ENCODE data around the gene TEC. TPM values are rescaled to one million over a fixed set of nuclear protein-coding genes. Genes with fewer than 3 reads are reported as not detected.
A peak's percentile ranks its signal among the peaks of the same experiment; 100 is the strongest.
"Not testable (repeated sequence)": the region's sequence is repeated elsewhere in the genome, so short reads cannot be mapped to it uniquely, and the experiment has no call there.

The TEC gene
- 1 to 10 TPM in 1 of 3 donors, under 1 TPM in 2; 0.82 to 1.4 (median 0.83) TPM for total RNA-seq

GRCh38 chr4:48268956-48269860, at the start of gene TEC:
Gene TEC, minus strand, starts transcription at chr4:48269838. Its CDS starts 41,224 bp downstream, at chr4:48228614.
- H3K36me3 Mint-ChIP-seq (ENCODE audit: insufficient read depth), result no peaks in the 10 kb centered on the region
- H3K9me3 Mint-ChIP-seq, result no peaks in the 10 kb centered on the region
- H3K4me3 Mint-ChIP-seq, result peak within 1 kb of the TSS; percentile 90
- peak; percentile 20 to 44 for ATAC-seq
- peaks cover 15% of the 10 kb centered on the region for H3K4me1 Mint-ChIP-seq (ENCODE audit: low read depth)
- no peaks in the 10 kb centered on the region for H3K27me3 Mint-ChIP-seq (ENCODE audit: low read depth)
- DNase-seq, result peak; percentile 32

- Mint-ChIP-seq H3K4me3 (no peak overlapping the region), H3K4me1 (ENCODE audit: low read depth) (no peaks in the 10 kb centered on the region), H3K9me3 (no peaks in the 10 kb centered on the region), H3K36me3 (ENCODE audit: insufficient read depth) (no peaks in the 10 kb centered on the region), H3K27me3 (ENCODE audit: low read depth) (no peaks in the 10 kb centered on the region)
- DNase-seq (no peak), ATAC-seq (peak in 1 of 2 donors; percentile 40)
These were observed 46.3 kb upstream of the TEC start for GRCh38 chr4:48315728-48316630.

- not testable (repeated sequence) for H3K4me3 Mint-ChIP-seq; DNase-seq; ATAC-seq; H3K4me1 Mint-ChIP-seq (ENCODE audit: low read depth); H3K9me3 Mint-ChIP-seq; H3K27me3 Mint-ChIP-seq (ENCODE audit: low read depth); H3K36me3 Mint-ChIP-seq (ENCODE audit: insufficient read depth)
These were observed 45.1 kb upstream of the TEC start for GRCh38 chr4:48314746-48315145.

GRCh38 chr4:48311896-48312295, 42.3 kb upstream of the TEC start:
- Mint-ChIP-seq H3K36me3 (ENCODE audit: insufficient read depth) (no peaks in the 10 kb centered on the region), H3K4me3 (no peak overlapping the region), H3K27me3 (ENCODE audit: low read depth) (peaks cover 3% of the 10 kb centered on the region), H3K4me1 (ENCODE audit: low read depth) (no peaks in the 10 kb centered on the region), H3K9me3 (no peaks in the 10 kb centered on the region)
- ATAC-seq (no peak), DNase-seq (no peak)

- Mint-ChIP-seq H3K27me3 (ENCODE audit: low read depth) (peaks cover 3% of the 10 kb centered on the region), H3K4me1 (ENCODE audit: low read depth) (no peaks in the 10 kb centered on the region), H3K36me3 (ENCODE audit: insufficient read depth) (no peaks in the 10 kb centered on the region), H3K4me3 (no peak overlapping the region), H3K9me3 (no peaks in the 10 kb centered on the region)
- ATAC-seq (no peak), DNase-seq (no peak)
These were observed 39.3 kb upstream of the TEC start for GRCh38 chr4:48308901-48309300.

GRCh38 chr4:48307528-48307927, 37.9 kb upstream of the TEC start:
- Mint-ChIP-seq H3K36me3 (ENCODE audit: insufficient read depth) (no peaks in the 10 kb centered on the region), H3K4me1 (ENCODE audit: low read depth) (no peaks in the 10 kb centered on the region), H3K9me3 (no peaks in the 10 kb centered on the region), H3K4me3 (no peak overlapping the region), H3K27me3 (ENCODE audit: low read depth) (peaks cover 3% of the 10 kb centered on the region)
- no peak for DNase-seq
- no peak for ATAC-seq

GRCh38 chr4:48305508-48305907, 35.9 kb upstream of the TEC start:
- no peaks in the 10 kb centered on the region for H3K4me1 Mint-ChIP-seq (ENCODE audit: low read depth)
- no peaks in the 10 kb centered on the region for H3K9me3 Mint-ChIP-seq
- H3K27me3 Mint-ChIP-seq (ENCODE audit: low read depth), result peaks cover 3% of the 10 kb centered on the region
- no peak overlapping the region for H3K4me3 Mint-ChIP-seq
- ATAC-seq, result no peak
- H3K36me3 Mint-ChIP-seq (ENCODE audit: insufficient read depth), result no peaks in the 10 kb centered on the region
- DNase-seq, result no peak

- DNase-seq (no peak), ATAC-seq (no peak)
- Mint-ChIP-seq H3K27me3 (ENCODE audit: low read depth) (no peaks in the 10 kb centered on the region), H3K4me1 (ENCODE audit: low read depth) (peaks cover 9% of the 10 kb centered on the region), H3K4me3 (no peak overlapping the region), H3K36me3 (ENCODE audit: insufficient read depth) (no peaks in the 10 kb centered on the region), H3K9me3 (no peaks in the 10 kb centered on the region)
These were observed 30.4 kb upstream of the TEC start for GRCh38 chr4:48300004-48300403.

- H3K4me1 Mint-ChIP-seq (ENCODE audit: low read depth), result peaks cover 9% of the 10 kb centered on the region
- no peak for ATAC-seq
- no peaks in the 10 kb centered on the region for H3K36me3 Mint-ChIP-seq (ENCODE audit: insufficient read depth)
- no peak overlapping the region for H3K4me3 Mint-ChIP-seq
- H3K9me3 Mint-ChIP-seq, result no peaks in the 10 kb centered on the region
- no peak for DNase-seq
- H3K27me3 Mint-ChIP-seq (ENCODE audit: low read depth), result no peaks in the 10 kb centered on the region
These were observed 29.9 kb upstream of the TEC start for GRCh38 chr4:48299560-48299959.

GRCh38 chr4:48297256-48297846, 27.7 kb upstream of the TEC start:
- ATAC-seq, result no peak
- no peaks in the 10 kb centered on the region for H3K9me3 Mint-ChIP-seq

GRCh38 chr4:48296365-48296764, 26.7 kb upstream of the TEC start:
- Mint-ChIP-seq H3K27me3 (ENCODE audit: low read depth) (peaks cover 3% of the 10 kb centered on the region), H3K4me3 (peak overlapping the region; percentile 20), H3K4me1 (ENCODE audit: low read depth) (peaks cover 9% of the 10 kb centered on the region), H3K36me3 (ENCODE audit: insufficient read depth) (no peaks in the 10 kb centered on the region), H3K9me3 (no peaks in the 10 kb centered on the region)
- DNase-seq (no peak), ATAC-seq (peak in 1 of 2 donors; percentile 50)

More at GRCh38 chr4:48297256-48297846, 27.7 kb upstream of the TEC start:
- Mint-ChIP-seq H3K4me3 (no peak overlapping the region), H3K27me3 (ENCODE audit: low read depth) (no peaks in the 10 kb centered on the region), H3K4me1 (ENCODE audit: low read depth) (peaks cover 9% of the 10 kb centered on the region), H3K36me3 (ENCODE audit: insufficient read depth) (no peaks in the 10 kb centered on the region)
- DNase-seq, result no peak

GRCh38 chr4:48295116-48295515, 25.5 kb upstream of the TEC start:
- no peak for DNase-seq
- Mint-ChIP-seq H3K9me3 (no peaks in the 10 kb centered on the region), H3K27me3 (ENCODE audit: low read depth) (peaks cover 3% of the 10 kb centered on the region), H3K4me3 (no peak overlapping the region), H3K36me3 (ENCODE audit: insufficient read depth) (no peaks in the 10 kb centered on the region), H3K4me1 (ENCODE audit: low read depth) (peaks cover 9% of the 10 kb centered on the region)
- no peak for ATAC-seq

GRCh38 chr4:48292218-48292790, 22.7 kb upstream of the TEC start:
- H3K36me3 Mint-ChIP-seq (ENCODE audit: insufficient read depth); H3K9me3 Mint-ChIP-seq; H3K4me1 Mint-ChIP-seq (ENCODE audit: low read depth); H3K4me3 Mint-ChIP-seq; H3K27me3 Mint-ChIP-seq (ENCODE audit: low read depth); ATAC-seq; DNase-seq: not testable (repeated sequence)

Data from activated T-cell treated with anti-CD3 and anti-CD28 coated beads, Interleukin-2, amount 50 U/mL, for 4 hours (primary cell).